ENCODE results near the gene VEZT. TPM values are rescaled to one million over a fixed set of nuclear protein-coding genes. Genes with fewer than 3 reads are reported as not detected.
"Not testable (repeated sequence)": the region's sequence is repeated elsewhere in the genome, so short reads cannot be mapped to it uniquely, and the experiment has no call there.

VEZT gene
- polyA plus RNA-seq, 4 donors, result 65.6 to 89.7 (median 80.0) TPM

- no peak for DNase-seq (ENCODE audit: low read depth in 4 of 4, low spot score in 3 of 4)
Measured at GRCh38 chr12:95224202-95225170, 6.9 kb downstream of the VEZT start.

DNA sequence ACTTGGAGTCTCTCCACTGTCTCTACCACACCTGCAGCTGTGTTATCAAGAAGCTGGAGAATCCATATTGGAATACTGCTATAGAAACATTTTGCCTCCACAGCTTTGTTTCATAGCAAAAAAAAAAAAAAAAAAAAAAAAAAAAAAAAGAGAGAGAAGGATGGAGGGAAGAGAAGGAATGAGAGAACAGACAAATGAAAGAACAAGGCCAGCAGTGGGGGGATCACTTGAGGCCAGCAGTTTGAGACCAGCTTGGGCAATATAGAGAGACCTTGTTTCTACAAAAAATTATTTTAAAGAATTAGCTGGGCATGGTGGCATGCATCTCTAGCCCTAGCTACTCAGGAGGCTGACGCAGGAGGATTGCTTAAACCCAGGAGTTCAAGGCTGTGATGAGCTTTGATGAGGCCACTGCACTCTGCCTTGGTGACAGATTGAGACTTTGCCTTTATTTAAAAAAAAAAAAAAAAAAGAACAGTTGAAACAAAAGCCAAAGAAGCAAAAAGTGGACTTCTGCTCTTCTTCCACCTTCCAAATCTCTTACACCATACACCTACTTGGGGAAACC lies 8.1 kb downstream of the VEZT start:
- no peak for DNase-seq (ENCODE audit: low read depth in 4 of 4, low spot score in 3 of 4)

- DNase-seq (ENCODE audit: low read depth in 4 of 4, low spot score in 3 of 4), result no peak
Measured at GRCh38 chr12:95227818-95228356, 10.3 kb downstream of the VEZT start.

DNA sequence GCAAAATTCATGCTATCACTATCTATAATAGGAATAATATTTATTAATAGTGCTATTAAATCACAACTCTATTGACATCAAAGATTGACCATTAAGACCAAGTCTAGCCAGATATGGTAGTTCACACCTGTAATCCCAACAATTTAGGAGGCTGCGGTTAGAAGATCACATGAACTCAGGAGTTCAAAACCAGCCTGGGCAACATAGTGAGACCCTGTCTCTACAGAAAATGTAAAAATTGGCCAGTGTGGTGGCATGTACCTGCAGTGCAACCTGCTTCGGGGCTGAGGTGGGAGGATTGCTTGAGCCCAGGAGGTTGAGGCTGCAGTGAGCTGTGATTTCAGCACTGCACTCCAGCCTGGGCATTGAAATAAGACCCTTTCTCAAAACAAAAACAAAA lies 11.0 kb downstream of the VEZT start:
- DNase-seq (ENCODE audit: low read depth in 4 of 4, low spot score in 3 of 4), result no peak

- no peak for DNase-seq (ENCODE audit: low read depth in 4 of 4, low spot score in 3 of 4)
Measured at GRCh38 chr12:95229636-95230035, 12.0 kb downstream of the VEZT start.

GRCh38 chr12:95230313-95230712 lies 12.7 kb downstream of the VEZT start:
- DNase-seq (ENCODE audit: low read depth in 4 of 4, low spot score in 3 of 4), result no peak

DNA sequence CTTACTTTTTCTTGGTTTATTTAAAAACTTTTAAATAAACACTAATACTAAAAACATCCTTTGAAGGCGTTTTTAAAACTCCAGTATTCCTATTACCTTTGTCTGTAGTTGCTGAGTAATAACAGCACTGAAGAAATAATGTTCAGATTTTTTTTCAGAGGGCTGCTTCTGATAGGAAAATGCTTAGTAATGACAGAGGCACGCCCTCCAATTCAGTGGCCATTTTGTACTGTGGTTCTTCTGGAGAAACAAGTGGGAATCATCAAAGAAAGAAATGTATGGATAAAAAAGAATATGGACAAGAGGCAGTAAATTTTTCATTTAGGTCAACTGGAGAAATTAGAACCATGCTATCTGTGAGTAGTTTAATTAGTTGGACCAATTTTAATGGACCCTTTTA lies 13.6 kb downstream of the VEZT start:
- DNase-seq (ENCODE audit: low read depth in 4 of 4, low spot score in 3 of 4), result no peak

GRCh38 chr12:95234187-95234586 lies 16.6 kb downstream of the VEZT start:
- DNase-seq (ENCODE audit: low read depth in 4 of 4, low spot score in 3 of 4), result not testable (repeated sequence)

DNA sequence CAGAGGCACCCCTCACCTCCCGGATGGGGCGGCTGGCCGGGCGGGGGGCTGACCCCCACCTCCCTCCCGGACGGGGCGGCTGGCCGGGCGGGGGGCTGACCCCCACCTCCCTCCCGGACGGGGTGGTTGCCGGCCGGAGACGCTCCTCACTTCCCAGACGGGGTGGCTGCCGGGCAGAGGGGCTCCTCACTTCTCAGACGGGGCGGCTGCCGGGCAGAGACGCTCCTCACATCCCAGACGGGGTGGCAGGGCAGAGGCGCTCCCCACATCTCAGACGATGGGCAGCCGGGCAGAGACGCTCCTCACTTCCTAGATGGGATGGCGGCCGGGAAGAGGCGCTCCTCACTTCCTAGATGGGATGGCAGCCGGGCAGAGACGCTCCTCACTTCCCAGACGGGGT lies 18.0 kb downstream of the VEZT start:
- DNase-seq (ENCODE audit: low read depth in 4 of 4, low spot score in 3 of 4), result not testable (repeated sequence)

- DNase-seq (ENCODE audit: low read depth in 4 of 4, low spot score in 3 of 4), result no peak
Measured at GRCh38 chr12:95237315-95237714, 19.7 kb downstream of the VEZT start.

GRCh38 chr12:95238150-95238549 lies 20.5 kb downstream of the VEZT start:
- DNase-seq (ENCODE audit: low read depth in 4 of 4, low spot score in 3 of 4), result no peak

DNA sequence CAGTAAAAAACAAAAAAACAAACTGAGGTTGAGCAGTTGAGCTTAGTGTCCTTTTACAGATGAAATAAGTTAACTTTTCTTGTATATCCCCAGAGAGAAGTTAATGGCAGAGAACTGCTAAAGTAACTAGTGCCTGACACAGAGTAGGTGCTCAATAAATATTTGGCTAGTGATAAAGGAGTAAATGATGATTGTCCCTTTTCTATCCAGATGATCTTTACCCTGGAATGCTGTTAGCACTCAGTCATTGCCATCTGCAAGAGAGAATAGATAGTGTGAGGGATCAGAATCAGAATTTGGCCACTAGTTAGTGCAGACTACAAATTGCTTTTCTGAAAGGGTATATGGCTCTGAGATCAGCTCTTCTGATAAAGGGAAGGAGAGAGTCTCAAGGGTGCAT lies 21.6 kb downstream of the VEZT start:
- no peak for DNase-seq (ENCODE audit: low read depth in 4 of 4, low spot score in 3 of 4)

- DNase-seq (ENCODE audit: low read depth in 4 of 4, low spot score in 3 of 4), result not testable (repeated sequence)
Measured at GRCh38 chr12:95239835-95240234, 22.2 kb downstream of the VEZT start.

GRCh38 chr12:95240556-95240955 lies 22.9 kb downstream of the VEZT start:
- no peak for DNase-seq (ENCODE audit: low read depth in 4 of 4, low spot score in 3 of 4)

- not testable (repeated sequence) for DNase-seq (ENCODE audit: low read depth in 4 of 4, low spot score in 3 of 4)
Measured at GRCh38 chr12:95241138-95241537, 23.5 kb downstream of the VEZT start.

DNA sequence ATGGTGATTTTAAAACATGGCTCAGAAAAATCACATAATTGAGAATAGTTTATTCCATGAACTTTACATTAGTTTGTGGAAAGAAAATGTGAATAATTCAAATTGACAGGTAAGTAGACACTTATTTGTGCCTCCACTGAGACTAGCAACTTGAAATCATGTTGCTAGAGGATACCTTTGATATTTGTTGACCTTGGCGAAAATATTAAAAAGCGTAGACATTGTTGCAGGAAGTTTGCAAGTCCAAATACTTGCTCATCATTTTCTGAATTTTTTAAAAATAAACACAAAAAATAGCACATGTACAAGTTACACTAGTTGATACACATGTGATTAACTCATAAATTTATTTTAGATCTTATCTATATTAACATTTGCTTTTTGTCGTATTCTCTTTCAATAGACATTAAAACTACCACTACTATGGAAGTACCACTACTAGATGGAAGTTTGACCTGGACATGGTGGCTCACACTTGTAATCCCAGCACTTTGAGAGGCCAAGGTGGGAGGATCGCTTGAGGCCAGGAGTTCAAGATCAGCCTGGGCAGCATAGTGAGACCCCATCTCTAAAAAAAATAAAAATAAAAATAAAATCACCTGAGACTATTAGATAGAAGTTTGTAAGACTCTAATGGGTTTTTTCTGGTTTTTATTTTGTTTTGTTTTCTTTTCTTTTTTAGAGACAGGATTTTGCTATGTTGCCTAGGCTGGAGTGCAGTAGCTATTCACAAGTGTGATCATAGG lies 24.3 kb downstream of the VEZT start:
- DNase-seq (ENCODE audit: low read depth in 4 of 4, low spot score in 3 of 4), result no peak

DNA sequence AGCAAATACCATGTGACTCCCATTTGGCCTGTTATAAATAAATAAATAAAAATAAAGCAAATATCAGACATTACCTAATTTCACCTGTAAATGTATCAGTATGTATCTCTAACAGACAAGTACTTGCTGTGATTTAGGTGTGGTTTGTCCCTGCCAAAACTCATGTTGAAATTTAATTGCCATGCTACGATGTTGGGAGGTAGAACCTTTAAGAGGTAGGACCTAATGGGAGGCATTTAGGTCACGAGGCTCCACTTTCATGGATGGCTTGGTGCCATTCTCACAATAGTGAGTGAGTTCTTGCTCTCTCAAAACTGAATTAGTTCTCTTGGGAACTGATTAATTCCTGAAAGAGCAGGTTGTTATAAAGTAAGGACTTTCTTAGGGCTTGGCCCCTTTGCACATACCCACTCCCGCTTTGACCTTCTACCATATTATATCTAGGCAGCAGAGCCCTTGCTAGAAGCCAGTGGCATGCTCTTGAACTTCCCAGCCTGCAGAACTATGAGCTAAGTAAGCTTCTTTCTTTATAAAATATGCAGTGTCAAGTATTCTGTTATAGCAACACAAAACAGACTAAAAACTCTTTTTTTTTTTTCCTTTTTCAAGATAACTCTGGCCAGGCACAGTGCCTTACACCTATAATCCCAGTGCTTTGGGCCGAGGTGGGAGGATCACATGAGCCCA lies 26.0 kb downstream of the VEZT start:
- no peak for DNase-seq (ENCODE audit: low read depth in 4 of 4, low spot score in 3 of 4)

GRCh38 chr12:95244350-95244749 lies 26.7 kb downstream of the VEZT start:
- DNase-seq (ENCODE audit: low read depth in 4 of 4, low spot score in 3 of 4), result no peak

- no peak for DNase-seq (ENCODE audit: low read depth in 4 of 4, low spot score in 3 of 4)
Measured at GRCh38 chr12:95248095-95248494, 30.5 kb downstream of the VEZT start.

DNA sequence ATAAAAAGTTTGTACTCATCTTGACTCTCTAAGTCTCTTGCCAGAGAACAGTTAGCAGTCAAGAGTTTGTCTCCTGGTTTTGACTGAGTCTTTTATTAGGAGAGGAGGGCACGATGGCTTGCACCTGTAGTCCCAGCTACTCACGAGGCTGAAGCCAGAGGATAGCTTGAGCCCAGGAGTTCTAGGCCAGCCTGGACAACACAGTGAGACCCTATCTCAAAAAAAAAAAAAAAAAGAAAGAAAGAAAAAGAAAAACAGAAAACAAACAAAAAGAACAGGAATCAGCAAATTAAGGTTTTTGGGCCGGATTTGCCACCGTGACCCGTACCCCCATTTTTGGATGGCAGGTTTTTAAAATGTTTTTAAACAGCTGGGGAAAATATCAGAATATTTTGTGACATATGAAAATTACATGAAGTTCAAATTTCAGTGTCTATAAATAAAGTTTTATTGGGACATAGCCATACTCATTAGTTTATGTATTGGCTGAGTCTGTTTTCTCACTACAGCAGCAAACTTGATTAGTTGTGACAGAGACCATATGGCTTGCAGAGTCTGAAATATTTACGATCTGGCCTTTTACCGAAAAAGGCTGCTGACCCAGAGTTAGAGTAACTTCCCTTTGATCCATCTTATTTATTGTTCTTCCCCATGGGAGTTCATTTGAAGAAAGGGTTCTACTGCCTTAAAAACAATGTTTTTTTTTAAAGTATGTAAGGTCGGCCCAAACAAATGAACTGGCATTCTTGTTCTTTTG lies 31.2 kb downstream of the VEZT start:
- DNase-seq (ENCODE audit: low read depth in 4 of 4, low spot score in 3 of 4), result peak; percentile 48 to 73 (median 60)
